Vagina (tissue), 2 donors: Measurements from ENCODE around the gene OXSR1. TPM values are rescaled to one million over a fixed set of nuclear protein-coding genes. Genes with fewer than 3 reads are reported as not detected.

Source experiments
- DNase-seq, 2 donors: peaks; one replicate each; pipeline ENCODE4 v3.0.0-alpha.2; 2017; ENCODE audit errors: extremely low spot score in 2 of 2
- H3K27ac ChIP-seq: fragments of 200-600 bp; sonication (generic); one replicate; pipeline ENCODE4 v1.5.1; 2019
- H3K27me3 ChIP-seq: fragments of 200-600 bp; sonication (generic); one replicate; pipeline ENCODE4 v1.5.1; 2019
- H3K36me3 ChIP-seq, 2 donors: fragments of 200-600 bp; sonication (generic); one replicate each; pipeline ENCODE4 v1.5.1; 2017 to 2019
- H3K4me1 ChIP-seq: fragments of 200-600 bp; sonication (generic); one replicate; pipeline ENCODE4 v1.5.1; 2019
- H3K4me3 ChIP-seq, 2 donors: fragments of 200-600 bp; sonication (generic); 1 replicate in 1 of 2; 2 replicates in 1 of 2; pipeline ENCODE4 v1.5.1; 2016 to 2019
- H3K9me3 ChIP-seq: fragments of 200-600 bp; sonication (generic); one replicate; pipeline ENCODE4 v1.5.1; 2019
- POLR2A ChIP-seq, 2 donors: fragments of 450-650 bp; IDR thresholded peaks; one replicate each; pipeline ENCODE4 v1.6.1; 2017; ENCODE audit warnings: antibody characterized with exemption in 2 of 2, mild to moderate bottlenecking in 2 of 2, moderate library complexity in 2 of 2
- POLR2AphosphoS5 ChIP-seq, 2 donors: sonication (generic); formaldehyde crosslinking; IDR thresholded peaks; one replicate each; pipeline ENCODE4 v1.9.0; 2017; ENCODE audit warnings: antibody characterized with exemption in 2 of 2, mild to moderate bottlenecking in 2 of 2, low read depth in 1 of 2; ENCODE audit not compliant: insufficient read depth in 1 of 2
- intact Hi-C: fragments of 100-400 bp; cut with DNase I; formaldehyde crosslinking; loops from one replicate; pipeline ENCODE4 v1.15.1; 2023
- total RNA-seq: library from RNA; depleted of rRNA; stranded (reverse); fragments of >200 nt; gene quantifications from one replicate; pipeline ENCODE4 v1.2.3, GENCODE V29; 2016
- TF ChIP-seq, protein P1 (sequence below), 3 experiments: fragments of 450-650 bp in 2 of 3; fragments of 200-600 bp in 1 of 3; sonication (generic) in 1 of 3; IDR thresholded peaks; one replicate each; pipeline ENCODE4 v1.5.1; 2017 to 2019; ENCODE audit warnings: antibody characterized with exemption in 3 of 3, mild to moderate bottlenecking in 2 of 3, moderate library complexity in 2 of 3

OXSR1 gene
- total RNA-seq, 1 donor from 2014 or later: 22.8 TPM

- intact Hi-C loops: no loop called here
- DNase-seq: no peak
- Histone ChIP-seq H3K27me3 (no peaks in the 10 kb centered on the region), H3K36me3 (peaks cover 0 to 53% of the 10 kb centered on the region in 2 donors), H3K4me3 (no peak overlapping the region), H3K27ac (no peak overlapping the region), H3K9me3 (no peaks in the 10 kb centered on the region), H3K4me1 (no peaks in the 10 kb centered on the region)
- TF ChIP-seq, protein P1, sequence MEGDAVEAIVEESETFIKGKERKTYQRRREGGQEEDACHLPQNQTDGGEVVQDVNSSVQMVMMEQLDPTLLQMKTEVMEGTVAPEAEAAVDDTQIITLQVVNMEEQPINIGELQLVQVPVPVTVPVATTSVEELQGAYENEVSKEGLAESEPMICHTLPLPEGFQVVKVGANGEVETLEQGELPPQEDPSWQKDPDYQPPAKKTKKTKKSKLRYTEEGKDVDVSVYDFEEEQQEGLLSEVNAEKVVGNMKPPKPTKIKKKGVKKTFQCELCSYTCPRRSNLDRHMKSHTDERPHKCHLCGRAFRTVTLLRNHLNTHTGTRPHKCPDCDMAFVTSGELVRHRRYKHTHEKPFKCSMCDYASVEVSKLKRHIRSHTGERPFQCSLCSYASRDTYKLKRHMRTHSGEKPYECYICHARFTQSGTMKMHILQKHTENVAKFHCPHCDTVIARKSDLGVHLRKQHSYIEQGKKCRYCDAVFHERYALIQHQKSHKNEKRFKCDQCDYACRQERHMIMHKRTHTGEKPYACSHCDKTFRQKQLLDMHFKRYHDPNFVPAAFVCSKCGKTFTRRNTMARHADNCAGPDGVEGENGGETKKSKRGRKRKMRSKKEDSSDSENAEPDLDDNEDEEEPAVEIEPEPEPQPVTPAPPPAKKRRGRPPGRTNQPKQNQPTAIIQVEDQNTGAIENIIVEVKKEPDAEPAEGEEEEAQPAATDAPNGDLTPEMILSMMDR (IDR thresholded peaks at IDR 0.05): no peak
- TF ChIP-seq POLR2AphosphoS5 (IDR thresholded peaks at IDR 0.05; ENCODE audit: insufficient read depth in 1 of 2, low read depth in 1 of 2) (no peak), POLR2A (IDR thresholded peaks at IDR 0.05) (no peak)
Measured at GRCh38 chr3:38120693-38121450, 44.5 kb upstream of the OXSR1 start.

DNA sequence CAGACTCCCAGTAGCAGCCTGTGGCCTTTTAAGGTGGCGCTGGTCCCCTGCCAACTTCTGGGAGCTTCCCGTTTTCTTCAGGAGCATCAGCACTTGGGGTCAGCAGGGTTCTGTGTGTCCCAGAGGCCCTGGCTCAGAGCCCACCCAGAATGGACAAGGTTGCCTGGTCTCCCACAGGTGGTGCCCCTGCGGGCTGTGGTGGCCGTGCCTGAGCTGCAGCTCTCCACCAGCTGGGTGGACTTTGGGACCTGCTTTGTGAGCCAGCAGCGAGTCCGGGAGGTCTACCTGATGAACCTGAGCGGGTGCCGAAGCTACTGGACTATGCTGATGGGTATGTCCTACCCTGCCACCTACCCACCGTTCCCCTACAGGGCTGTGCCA lies 43.9 kb upstream of the OXSR1 start:
- intact Hi-C loops: no loop called here
- TF ChIP-seq POLR2AphosphoS5 (IDR thresholded peaks at IDR 0.05; ENCODE audit: insufficient read depth in 1 of 2, low read depth in 1 of 2) (no peak), POLR2A (IDR thresholded peaks at IDR 0.05) (no peak)
- TF ChIP-seq, protein P1 (IDR thresholded peaks at IDR 0.05): no peak
- Histone ChIP-seq H3K4me3 (no peak overlapping the region), H3K4me1 (no peaks in the 10 kb centered on the region), H3K36me3 (peaks cover 0 to 58% of the 10 kb centered on the region in 2 donors), H3K27me3 (no peaks in the 10 kb centered on the region), H3K27ac (no peak overlapping the region), H3K9me3 (no peaks in the 10 kb centered on the region)
- DNase-seq: no peak

DNA sequence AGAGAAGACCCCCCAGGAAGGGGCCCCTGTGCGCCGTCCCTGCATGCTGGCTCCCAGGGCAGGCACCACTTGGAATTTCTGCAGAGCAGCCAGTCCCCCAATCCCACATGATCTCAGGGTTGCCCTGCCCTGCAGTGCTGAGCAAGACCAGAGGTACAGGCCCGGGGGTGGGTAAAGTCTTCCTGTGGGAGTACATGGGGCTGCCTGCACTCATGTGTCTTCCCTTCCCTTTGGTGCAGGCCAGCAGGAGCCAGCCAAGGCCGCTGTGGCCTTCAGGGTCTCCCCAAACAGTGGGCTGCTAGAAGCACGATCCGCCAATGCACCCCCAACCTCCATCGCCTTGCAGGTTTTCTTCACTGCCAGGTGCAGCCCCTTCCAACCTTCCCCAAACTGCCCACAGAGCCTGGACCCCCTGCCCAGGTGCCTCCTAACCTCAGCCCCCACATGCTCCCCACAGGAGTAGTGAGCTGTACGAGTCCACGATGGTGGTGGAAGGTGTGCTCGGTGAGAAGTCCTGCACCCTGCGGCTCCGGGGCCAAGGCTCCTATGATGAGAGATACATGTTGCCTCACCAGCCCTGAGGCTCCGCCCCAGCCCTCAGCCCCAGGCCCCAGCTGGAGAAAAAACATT lies 43.4 kb upstream of the OXSR1 start:
- H3K36me3 ChIP-seq: peaks cover 0 to 63% of the 10 kb centered on the region in 2 donors
- intact Hi-C loops: no loop called here
- no peak for DNase-seq

DNA sequence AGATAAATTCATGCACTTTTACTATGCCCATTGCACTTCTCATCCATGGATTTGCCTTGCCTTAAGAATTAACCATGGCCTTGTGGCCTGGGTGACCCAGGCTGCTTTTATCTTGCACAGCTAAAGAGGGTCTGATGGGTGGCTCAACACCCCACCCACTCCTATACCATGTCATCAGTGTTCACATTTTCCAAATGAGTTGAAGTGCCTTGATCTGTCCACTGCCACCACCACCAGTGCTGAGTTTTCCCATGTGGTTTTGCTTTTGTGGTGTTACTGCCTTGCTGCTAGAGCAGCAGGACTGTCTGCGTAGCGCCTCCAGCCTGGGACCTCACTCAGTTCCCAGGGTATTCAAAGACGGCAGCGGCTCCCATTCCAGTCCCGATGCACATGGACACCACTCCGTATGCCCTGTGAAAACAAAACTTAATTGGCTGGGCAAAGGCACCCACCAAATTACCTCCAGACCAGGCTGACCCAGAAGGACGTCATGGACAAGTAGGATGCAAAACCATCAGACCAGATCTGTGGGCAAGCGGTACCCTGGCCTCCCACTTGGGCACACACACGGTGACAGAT lies 42.5 kb upstream of the OXSR1 start:
- no peaks in the 10 kb centered on the region for H3K27me3 ChIP-seq
- H3K9me3 ChIP-seq: no peaks in the 10 kb centered on the region
- intact Hi-C loops: no loop called here
- H3K4me1 ChIP-seq: no peaks in the 10 kb centered on the region
- H3K36me3 ChIP-seq: peaks cover 0 to 71% of the 10 kb centered on the region in 2 donors
- no peak overlapping the region for H3K4me3 ChIP-seq
- DNase-seq: peak in 1 of 2 donors; percentile 47
- TF ChIP-seq, protein P1 (IDR thresholded peaks at IDR 0.05): no peak
- TF ChIP-seq POLR2AphosphoS5 (IDR thresholded peaks at IDR 0.05; ENCODE audit: insufficient read depth in 1 of 2, low read depth in 1 of 2) (no peak), POLR2A (IDR thresholded peaks at IDR 0.05) (no peak)
- no peak overlapping the region for H3K27ac ChIP-seq

More for the DNA sequence above, 43.4 kb upstream of the OXSR1 start:
- Histone ChIP-seq H3K9me3 (no peaks in the 10 kb centered on the region), H3K4me1 (no peaks in the 10 kb centered on the region), H3K27ac (no peak overlapping the region), H3K4me3 (no peak overlapping the region), H3K27me3 (no peaks in the 10 kb centered on the region)
- no peak for TF ChIP-seq POLR2A (IDR thresholded peaks at IDR 0.05)
- TF ChIP-seq POLR2AphosphoS5 (IDR thresholded peaks at IDR 0.05; ENCODE audit: insufficient read depth in 1 of 2, low read depth in 1 of 2): no peak
- TF ChIP-seq, protein P1 (IDR thresholded peaks at IDR 0.05): no peak
